Fibroblast of skin of scalp (primary cell): Measurements from ENCODE around the gene EDN2.

Source experiments
- DNase-seq: peaks from one replicate; pipeline ENCODE4 v3.0.0-alpha.2; 2013

EDN2 gene

GRCh38 chr1:41461790-41462679 lies 22.4 kb downstream of the EDN2 start:
- no peak for DNase-seq

DNA sequence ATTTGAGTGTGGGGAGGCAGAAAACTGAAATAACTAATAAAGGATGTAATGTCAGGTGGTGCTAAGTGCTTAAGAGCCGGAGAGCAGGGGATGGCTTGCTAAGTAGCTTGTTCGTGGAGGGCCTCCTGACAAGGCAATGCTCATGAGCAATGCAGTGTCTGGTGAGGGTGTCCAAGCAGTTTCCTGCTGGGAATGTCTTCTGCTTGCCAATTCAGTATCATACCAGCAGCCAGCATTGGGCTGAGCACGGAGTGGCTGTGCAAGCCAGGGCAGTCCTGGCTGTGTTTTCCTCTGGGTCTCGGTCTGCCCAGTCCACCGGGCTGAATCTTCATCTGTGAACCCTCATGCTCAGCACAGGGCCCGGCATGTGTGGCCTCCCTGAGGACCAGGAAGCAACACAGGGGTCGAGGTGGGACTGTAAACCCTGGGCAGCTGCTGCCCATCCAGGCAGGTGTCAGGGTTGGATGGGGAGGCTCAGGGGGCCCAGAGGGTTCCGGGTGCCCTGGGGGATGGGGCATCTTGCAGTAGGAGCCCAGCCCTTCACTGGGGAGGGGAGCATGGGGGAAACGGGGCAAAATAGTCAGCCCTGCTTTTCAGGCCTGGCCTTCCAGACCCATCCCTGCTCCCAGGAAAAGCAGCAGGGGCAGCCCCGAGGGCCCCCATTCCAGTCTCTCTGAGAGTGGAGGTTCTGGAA lies 27.5 kb downstream of the EDN2 start:
- DNase-seq: peak; percentile 40

DNA sequence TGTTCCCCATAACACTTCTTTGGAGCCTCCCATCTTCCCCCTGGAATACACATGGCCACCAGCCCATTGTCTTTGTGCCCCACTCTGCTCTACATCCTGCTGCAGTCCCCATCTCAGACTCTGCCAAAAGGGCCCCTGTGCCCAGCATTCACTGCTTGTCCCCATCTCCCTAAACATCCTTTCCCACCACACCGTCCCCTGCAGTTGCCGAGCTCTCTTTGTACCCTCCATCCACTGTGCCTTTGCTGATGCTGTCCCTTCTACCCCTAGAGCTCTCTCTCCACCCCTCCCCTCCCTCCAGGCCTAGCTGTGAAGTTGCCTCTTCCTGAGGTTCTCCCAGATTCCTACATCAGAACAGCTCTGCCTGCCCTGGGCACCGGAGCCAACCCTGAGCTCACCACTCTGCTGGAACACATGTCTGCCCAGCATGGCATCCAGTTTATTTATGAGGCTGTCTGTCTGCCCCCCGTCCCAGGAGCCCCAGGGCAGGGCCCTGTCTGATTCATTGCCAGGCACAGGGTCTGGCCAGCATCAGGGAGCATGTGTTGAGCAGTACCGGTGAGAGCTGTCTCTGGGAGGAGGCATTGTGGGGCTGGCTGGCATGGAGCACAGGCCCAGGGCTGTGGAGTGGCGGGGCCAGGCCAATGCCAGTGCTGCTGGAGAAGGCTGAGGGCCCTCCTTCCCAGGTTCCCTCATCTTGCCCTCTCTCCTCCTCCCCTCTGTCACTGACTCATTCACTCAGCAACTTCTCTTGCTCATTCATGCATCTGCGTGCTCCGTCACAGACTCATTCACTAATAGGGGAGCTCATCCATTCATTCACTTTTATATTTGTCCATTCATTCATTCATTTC lies 28.8 kb downstream of the EDN2 start:
- DNase-seq: peak; percentile 56

DNA sequence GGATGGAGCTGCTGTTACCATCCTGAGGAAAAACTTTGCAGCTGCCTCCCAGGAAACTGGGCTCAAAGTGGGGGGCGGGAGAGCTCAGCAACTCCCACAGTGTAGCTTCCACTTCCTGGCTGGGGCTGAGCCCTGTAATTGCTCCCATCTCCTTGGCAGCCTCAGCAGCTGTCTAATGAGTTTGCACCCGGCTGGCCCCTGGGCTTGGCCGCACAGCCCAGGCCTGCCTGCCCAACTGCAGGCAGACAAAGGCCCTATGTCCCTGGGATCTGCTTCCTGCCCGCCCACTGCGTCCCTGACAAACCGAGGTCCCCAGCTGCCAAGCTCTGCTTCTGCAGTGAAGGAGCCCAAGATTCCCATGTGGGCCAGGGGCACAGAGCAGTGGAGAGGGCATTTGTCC lies 30.1 kb downstream of the EDN2 start:
- no peak for DNase-seq

DNA sequence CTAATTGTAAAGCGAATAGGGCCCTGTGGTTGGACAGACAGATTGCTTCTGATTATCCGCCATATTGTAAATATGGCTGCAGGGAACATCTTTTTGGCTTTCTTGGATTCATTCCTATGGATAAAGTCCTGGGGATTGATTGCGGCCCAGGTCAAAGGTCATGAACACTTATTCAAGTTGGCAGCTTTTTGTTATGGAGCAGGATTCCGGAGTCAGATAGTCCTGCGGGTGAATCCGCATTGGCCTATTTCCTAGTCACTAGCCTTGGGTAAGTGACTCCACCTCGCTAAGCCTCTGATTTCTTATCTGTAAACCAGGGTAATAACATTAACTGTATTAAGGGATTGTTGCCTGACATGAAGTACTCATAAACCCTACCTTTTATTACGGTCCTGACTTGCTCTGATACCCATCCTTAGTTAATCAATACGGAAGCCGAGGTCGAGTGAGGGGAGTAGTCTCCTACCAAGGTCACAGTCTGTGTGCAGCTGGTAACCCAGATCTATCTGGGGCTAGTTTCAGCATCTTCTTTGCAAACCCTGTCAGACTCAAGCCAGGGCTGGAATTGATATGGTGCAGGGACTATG lies 31.7 kb downstream of the EDN2 start:
- no peak for DNase-seq

DNA sequence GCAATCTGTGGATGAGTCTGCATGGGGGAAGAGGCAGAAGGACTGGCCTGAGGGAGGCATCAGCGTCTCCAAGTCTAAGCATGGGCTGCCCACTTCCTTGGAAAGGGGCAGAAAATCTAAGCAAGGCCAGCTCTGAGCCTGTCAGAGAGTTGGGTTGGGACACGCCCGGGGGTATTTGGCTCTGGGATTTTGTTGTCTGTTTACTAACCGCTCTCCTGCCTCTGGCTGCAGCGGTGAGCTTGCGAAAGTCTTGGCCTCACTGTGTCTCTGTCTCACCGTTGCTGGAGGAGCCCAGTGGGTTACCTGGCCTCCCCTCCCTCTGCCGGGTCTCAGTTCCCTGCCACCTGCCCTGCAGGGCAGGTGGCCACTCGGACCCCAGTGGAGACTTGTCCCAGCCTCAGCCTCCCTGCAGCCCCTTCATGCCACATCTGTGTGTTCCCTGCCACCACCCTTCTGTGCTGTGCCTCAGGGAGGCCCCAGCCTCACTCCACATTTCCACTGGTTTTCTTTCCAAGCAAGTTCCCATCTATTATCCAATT lies 33.7 kb downstream of the EDN2 start:
- no peak for DNase-seq

- DNase-seq: no peak
These were observed 35.1 kb downstream of the EDN2 start for GRCh38 chr1:41449326-41449921.

- no peak for DNase-seq
These were observed 35.7 kb downstream of the EDN2 start for GRCh38 chr1:41448821-41449220.

DNA sequence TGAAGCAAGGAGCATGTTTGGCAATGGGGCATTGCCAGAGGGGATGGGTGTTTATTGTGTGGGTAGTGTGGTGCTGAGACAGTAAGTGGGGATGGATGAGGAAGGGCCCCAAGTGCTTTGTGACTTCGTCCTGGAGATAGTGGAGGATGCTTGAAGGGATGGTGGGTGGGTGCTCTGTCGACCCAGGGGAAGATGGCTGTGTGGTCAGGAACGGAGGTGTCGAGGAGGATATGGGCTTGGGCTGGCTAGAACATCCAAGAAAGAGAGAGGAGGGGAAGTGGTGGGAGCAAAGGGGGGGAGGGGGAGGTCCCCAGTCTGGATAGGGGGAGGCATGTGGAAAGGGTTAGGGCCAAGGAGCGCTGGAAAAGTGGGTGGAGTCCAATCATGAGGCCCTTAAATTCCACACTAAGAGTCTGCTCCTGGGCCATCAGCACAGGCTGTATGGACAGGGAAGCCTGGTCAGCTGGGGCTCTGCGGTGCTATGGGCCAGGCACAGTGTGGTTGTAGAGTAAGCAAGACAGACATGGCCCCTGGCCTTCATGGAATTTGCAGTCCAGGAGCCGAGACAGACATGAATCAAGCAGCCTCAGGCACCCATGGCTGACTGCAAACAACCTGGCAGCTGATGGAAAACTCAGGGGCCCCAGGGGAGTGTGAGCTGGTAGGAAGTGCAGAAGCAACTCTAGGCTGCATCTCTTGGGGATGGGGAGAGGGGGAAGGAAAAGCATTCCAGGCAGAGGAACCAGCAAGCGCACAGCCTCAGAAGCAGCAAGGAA lies 36.3 kb downstream of the EDN2 start:
- peak; percentile 56 for DNase-seq

- DNase-seq: no peak
These were observed 37.5 kb downstream of the EDN2 start for GRCh38 chr1:41446851-41447610.

GRCh38 chr1:41444785-41445184 lies 39.7 kb downstream of the EDN2 start:
- DNase-seq: no peak

- DNase-seq: no peak
These were observed 40.2 kb downstream of the EDN2 start for GRCh38 chr1:41444246-41444645.

GRCh38 chr1:41442697-41443251 lies 41.7 kb downstream of the EDN2 start:
- no peak for DNase-seq

- no peak for DNase-seq
These were observed 44.0 kb downstream of the EDN2 start for GRCh38 chr1:41440321-41441085.

DNA sequence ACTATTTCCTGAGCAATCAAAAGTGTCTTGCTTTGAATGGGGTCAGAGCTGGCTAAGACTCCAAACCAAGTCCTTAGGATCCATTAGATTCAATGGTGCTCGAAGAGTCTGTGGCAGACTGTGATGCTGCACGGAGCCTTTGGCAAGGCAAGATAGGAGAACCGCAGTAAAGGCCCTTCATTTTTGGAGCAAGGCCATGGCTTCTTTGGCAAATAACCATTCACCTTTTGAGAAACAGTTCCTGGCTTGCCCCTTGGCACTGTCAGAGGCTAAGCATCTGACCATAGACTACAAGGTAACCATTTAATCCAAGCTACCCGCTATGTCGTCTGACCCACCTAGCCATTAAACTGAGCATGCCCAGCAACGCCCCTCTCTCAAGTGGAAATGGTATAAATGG lies 45.2 kb downstream of the EDN2 start:
- no peak for DNase-seq

DNA sequence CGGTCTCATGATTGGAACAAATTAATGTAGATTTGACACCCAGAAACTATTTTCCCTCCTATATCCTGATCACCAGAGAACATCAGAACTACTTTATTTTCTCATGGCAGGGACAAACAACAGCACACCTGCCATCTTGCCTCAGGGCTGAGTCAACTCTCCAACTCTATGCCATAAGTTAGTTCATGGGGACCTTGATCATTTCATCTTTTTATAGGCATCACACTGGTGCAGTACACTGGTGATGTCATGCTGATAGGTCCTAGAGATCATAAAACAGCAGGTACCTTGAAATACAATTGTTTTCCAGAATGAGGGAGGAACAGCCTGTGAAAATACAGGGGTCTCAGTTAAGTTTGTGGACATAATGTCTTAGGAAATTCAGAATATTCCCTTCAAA lies 45.8 kb downstream of the EDN2 start:
- no peak for DNase-seq

- DNase-seq: no peak
These were observed 47.5 kb downstream of the EDN2 start for GRCh38 chr1:41437011-41437355.

DNA sequence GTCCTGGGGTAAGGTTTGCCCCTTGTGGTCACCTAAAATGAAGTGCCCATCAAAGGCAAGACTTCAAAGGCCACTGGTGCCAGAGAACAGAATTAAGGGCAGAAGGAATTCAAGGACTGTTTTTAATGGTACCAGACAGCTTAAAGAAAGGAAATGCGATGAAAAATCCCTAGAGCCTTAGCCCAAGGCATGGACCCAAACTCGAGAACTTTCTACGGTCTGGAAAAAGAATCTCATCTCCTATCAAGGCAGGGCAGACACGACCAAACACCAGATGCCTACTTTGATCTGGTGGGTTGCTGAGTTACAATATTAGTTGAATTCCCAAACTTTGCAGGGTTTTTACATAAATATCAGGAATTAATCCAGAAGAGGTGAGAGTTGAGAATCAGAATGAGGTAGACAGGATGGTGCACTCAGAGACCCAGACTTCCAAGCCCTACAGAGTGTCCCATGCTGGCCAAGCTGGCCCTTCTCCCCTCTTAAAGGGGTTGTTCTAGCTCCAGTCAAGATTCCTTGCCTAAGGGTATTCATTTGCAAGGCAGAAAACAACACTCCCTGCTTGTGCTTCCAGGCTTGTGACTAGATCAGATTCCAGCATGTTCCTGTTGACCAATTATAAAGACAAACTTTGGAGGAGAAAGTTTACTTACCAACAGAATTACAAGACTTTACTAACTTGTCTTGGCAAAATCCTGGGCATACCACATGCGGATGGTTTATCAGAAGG lies 48.0 kb downstream of the EDN2 start:
- no peak for DNase-seq
